Measurements from ENCODE around the gene AKT1. TPM values are rescaled to one million over a fixed set of nuclear protein-coding genes. Genes with fewer than 3 reads are reported as not detected.

The AKT1 gene
- total and polyA plus RNA-seq, 2 of the 13 experiments (the other 11 are each of a cell fraction or from before 2014, with no cell fraction given) = 96.2 to 116 TPM

Other genes starting within 250 kb of the AKT1 start
- not detected in 2 replicates for gene C14orf180, start 216.0 kb downstream of the AKT1 start, total RNA-seq (2016; rRNA removed; fragmentation: Illumina TruSeq; extraction: Trizol)
- gene C14orf180, start 216.0 kb downstream of the AKT1 start, polyA plus RNA-seq (2011; rRNA removed) = not detected in 2 replicates
- not detected in 2 replicates for gene TMEM179, start 191.0 kb downstream of the AKT1 start, total RNA-seq (2016; rRNA removed; fragmentation: Illumina TruSeq; extraction: Trizol)
- not detected in 2 replicates for gene TMEM179, start 191.0 kb downstream of the AKT1 start, polyA plus RNA-seq (2011; rRNA removed)
- 16.4 and 18.1 TPM in 2 replicates for gene INF2, start 106.1 kb downstream of the AKT1 start, total RNA-seq (2016; rRNA removed; fragmentation: Illumina TruSeq; extraction: Trizol)
- gene INF2, start 106.1 kb downstream of the AKT1 start, polyA plus RNA-seq (2011; rRNA removed) = 26.4 and 33.4 TPM in 2 replicates
- gene ADSS1, start 71.5 kb downstream of the AKT1 start, total RNA-seq (2016; rRNA removed; fragmentation: Illumina TruSeq; extraction: Trizol) = 0.98 and 1.0 TPM in 2 replicates
- 36.7 and 45.2 TPM in 2 replicates for gene ADSS1, start 71.5 kb downstream of the AKT1 start, polyA plus RNA-seq (2011; rRNA removed)
- gene SIVA1, start 42.6 kb downstream of the AKT1 start, total RNA-seq (2016; rRNA removed; fragmentation: Illumina TruSeq; extraction: Trizol) = 153 and 186 TPM in 2 replicates
- 123 and 142 TPM in 2 replicates for gene SIVA1, start 42.6 kb downstream of the AKT1 start, polyA plus RNA-seq (2011; rRNA removed)
- gene ZBTB42, start 5.4 kb upstream of the AKT1 start, total RNA-seq (2016; rRNA removed; fragmentation: Illumina TruSeq; extraction: Trizol) = 3.2 and 4.2 TPM in 2 replicates
- 2.8 and 4.0 TPM in 2 replicates for gene ZBTB42, start 5.4 kb upstream of the AKT1 start, polyA plus RNA-seq (2011; rRNA removed)
- 4.4 and 8.8 TPM in 2 replicates for gene CEP170B, start 69.5 kb upstream of the AKT1 start, total RNA-seq (2016; rRNA removed; fragmentation: Illumina TruSeq; extraction: Trizol)
- 4.3 and 6.2 TPM in 2 replicates for gene CEP170B, start 69.5 kb upstream of the AKT1 start, polyA plus RNA-seq (2011; rRNA removed)
- gene PLD4, start 129.1 kb upstream of the AKT1 start, total RNA-seq (2016; rRNA removed; fragmentation: Illumina TruSeq; extraction: Trizol) = not detected in 2 replicates
- gene PLD4, start 129.1 kb upstream of the AKT1 start, polyA plus RNA-seq (2011; rRNA removed) = not detected in 2 replicates
- 0.15 and 0.18 TPM in 2 replicates for gene AHNAK2, start 182.6 kb upstream of the AKT1 start, total RNA-seq (2016; rRNA removed; fragmentation: Illumina TruSeq; extraction: Trizol)
- gene AHNAK2, start 182.6 kb upstream of the AKT1 start, polyA plus RNA-seq (2011; rRNA removed) = 0.10 and 0.11 TPM in 2 replicates
- 1.4 and 1.5 TPM in 2 replicates for gene CLBA1, start 190.0 kb upstream of the AKT1 start, total RNA-seq (2016; rRNA removed; fragmentation: Illumina TruSeq; extraction: Trizol)
- gene CLBA1, start 190.0 kb upstream of the AKT1 start, polyA plus RNA-seq (2011; rRNA removed) = 1.2 and 1.3 TPM in 2 replicates
- 42.1 and 43.1 TPM in 2 replicates for gene CDCA4, start 225.3 kb upstream of the AKT1 start, total RNA-seq (2016; rRNA removed; fragmentation: Illumina TruSeq; extraction: Trizol)
- gene CDCA4, start 225.3 kb upstream of the AKT1 start, polyA plus RNA-seq (2011; rRNA removed) = 17.7 and 19.7 TPM in 2 replicates